Measurements from ENCODE around the gene KCND2. TPM values are rescaled to one million over a fixed set of nuclear protein-coding genes. Genes with fewer than 3 reads are reported as not detected.

KCND2 gene
- total RNA-seq, 2 donors from 2014 or later = 0.11 to 0.12 TPM

DNA sequence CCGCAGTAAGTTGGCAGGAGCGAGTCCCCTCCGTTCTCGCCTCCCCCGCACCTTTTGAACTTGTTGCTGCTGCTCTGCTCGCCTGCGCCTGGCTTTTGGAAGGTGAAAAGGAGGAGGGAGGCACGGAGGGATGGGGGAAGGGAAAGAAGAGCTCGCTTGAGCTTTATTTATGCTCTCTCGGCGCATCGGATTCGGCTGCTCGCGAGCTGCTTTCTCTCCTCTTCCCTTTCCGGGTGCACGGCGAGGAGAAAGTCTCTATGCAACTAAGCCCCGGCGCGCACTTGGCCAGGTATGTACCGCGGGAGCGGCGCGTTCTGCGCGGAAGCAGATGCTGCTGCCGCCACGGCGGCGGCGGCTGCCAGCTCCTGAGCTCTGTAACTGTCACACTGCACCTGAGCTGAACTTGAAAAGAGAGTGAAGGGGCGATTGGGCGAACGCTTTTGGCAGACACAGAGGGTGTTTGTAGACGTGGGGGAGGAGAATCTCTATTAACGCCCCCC is 551 bp downstream of the KCND2 start:
- Histone ChIP-seq H3K9me3 (no peaks in the 10 kb centered on the region), H3K4me3 (peak overlapping the region; percentile 26 to 46), H3K36me3 (no peaks in the 10 kb centered on the region), H3K27ac (no peak overlapping the region), H3K27me3 (no peaks in the 10 kb centered on the region), H3K4me1 (peaks cover 0 to 10% of the 10 kb centered on the region in 2 donors)
- no peak for DNase-seq (ENCODE audit: low spot score)
- TF ChIP-seq, protein P1, sequence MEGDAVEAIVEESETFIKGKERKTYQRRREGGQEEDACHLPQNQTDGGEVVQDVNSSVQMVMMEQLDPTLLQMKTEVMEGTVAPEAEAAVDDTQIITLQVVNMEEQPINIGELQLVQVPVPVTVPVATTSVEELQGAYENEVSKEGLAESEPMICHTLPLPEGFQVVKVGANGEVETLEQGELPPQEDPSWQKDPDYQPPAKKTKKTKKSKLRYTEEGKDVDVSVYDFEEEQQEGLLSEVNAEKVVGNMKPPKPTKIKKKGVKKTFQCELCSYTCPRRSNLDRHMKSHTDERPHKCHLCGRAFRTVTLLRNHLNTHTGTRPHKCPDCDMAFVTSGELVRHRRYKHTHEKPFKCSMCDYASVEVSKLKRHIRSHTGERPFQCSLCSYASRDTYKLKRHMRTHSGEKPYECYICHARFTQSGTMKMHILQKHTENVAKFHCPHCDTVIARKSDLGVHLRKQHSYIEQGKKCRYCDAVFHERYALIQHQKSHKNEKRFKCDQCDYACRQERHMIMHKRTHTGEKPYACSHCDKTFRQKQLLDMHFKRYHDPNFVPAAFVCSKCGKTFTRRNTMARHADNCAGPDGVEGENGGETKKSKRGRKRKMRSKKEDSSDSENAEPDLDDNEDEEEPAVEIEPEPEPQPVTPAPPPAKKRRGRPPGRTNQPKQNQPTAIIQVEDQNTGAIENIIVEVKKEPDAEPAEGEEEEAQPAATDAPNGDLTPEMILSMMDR (IDR thresholded peaks at IDR 0.05) = no peak

DNA sequence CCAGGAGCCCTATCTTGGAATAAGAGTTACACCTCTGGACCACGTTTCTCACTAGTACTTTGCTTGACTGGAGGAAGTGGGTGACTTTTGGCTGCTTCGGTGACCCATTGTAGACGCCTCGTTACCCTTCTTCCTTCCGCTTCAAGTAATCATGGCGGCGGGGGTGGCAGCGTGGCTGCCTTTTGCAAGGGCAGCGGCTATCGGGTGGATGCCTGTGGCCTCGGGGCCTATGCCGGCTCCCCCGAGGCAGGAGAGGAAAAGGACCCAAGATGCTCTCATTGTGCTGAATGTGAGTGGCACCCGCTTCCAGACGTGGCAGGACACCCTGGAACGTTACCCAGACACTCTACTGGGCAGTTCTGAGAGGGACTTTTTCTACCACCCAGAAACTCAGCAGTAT is 1.5 kb downstream of the KCND2 start:
- TF ChIP-seq, protein P1 (IDR thresholded peaks at IDR 0.05) = no peak
- Histone ChIP-seq H3K36me3 (no peaks in the 10 kb centered on the region), H3K27me3 (no peaks in the 10 kb centered on the region), H3K4me3 (no peak overlapping the region), H3K27ac (no peak overlapping the region), H3K9me3 (no peaks in the 10 kb centered on the region), H3K4me1 (peaks cover 0 to 10% of the 10 kb centered on the region in 2 donors)
- DNase-seq (ENCODE audit: low spot score) = no peak

DNA sequence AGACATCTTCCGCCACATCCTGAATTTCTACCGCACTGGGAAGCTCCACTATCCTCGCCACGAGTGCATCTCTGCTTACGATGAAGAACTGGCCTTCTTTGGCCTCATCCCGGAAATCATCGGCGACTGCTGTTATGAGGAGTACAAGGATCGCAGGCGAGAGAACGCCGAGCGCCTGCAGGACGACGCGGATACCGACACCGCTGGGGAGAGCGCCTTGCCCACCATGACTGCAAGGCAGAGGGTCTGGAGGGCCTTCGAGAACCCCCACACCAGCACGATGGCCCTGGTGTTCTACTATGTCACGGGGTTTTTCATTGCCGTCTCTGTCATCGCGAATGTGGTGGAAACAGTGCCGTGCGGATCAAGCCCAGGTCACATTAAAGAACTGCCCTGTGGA is 1.9 kb downstream of the KCND2 start:
- no peak overlapping the region for H3K27ac ChIP-seq
- no peak overlapping the region for H3K4me3 ChIP-seq
- no peaks in the 10 kb centered on the region for H3K27me3 ChIP-seq
- TF ChIP-seq, protein P1 (IDR thresholded peaks at IDR 0.05) = no peak
- no peak for DNase-seq (ENCODE audit: low spot score)
- H3K36me3 ChIP-seq = no peaks in the 10 kb centered on the region
- peaks cover 0 to 10% of the 10 kb centered on the region in 2 donors for H3K4me1 ChIP-seq
- no peaks in the 10 kb centered on the region for H3K9me3 ChIP-seq

DNA sequence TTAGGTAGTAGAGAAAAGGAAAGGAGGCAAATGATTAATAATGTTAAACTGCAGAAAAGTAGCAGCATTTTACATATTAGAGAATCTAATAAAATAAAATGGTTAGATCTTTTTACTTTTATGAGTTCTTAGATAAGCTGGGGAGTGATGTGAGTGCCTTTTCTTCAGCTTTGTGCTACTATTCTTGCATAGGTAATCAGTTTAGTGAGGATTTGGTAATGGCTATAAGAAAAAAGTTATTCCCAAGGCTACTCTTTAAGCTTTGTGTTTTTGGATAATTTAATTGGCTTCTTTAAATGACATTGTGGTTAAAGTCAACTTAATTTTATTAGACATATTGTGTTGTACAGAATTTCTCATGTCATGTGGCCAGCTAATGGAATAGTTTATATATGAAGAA is 3.7 kb downstream of the KCND2 start:
- Histone ChIP-seq H3K27me3 (no peaks in the 10 kb centered on the region), H3K36me3 (no peaks in the 10 kb centered on the region), H3K9me3 (no peaks in the 10 kb centered on the region), H3K4me1 (peaks cover 0 to 10% of the 10 kb centered on the region in 2 donors), H3K4me3 (no peak overlapping the region), H3K27ac (no peak overlapping the region)
- TF ChIP-seq, protein P1 (IDR thresholded peaks at IDR 0.05) = no peak
- DNase-seq (ENCODE audit: low spot score) = no peak

DNA sequence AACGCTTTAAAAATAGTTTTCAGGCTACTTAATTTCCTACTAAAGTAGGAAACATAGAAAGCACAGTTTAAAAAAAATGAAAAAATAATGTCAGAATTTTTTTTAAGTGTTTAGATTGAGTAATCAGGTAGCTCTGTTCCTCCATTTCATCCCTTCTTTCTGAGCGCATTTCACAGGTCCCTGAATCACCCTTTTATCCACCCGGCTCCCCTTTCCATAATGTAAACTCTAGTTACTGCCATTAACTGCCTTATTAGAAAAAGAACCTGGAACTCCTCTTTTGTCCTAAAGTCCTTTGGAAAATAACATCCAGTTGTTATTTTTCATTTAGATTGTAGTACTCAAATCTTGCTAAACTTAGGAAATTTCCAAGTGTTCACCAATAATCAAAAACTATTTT is 5.8 kb downstream of the KCND2 start:
- no peak for DNase-seq (ENCODE audit: low spot score)
- Histone ChIP-seq H3K27me3 (no peaks in the 10 kb centered on the region), H3K36me3 (no peaks in the 10 kb centered on the region), H3K4me3 (no peak overlapping the region), H3K27ac (no peak overlapping the region), H3K9me3 (no peaks in the 10 kb centered on the region), H3K4me1 (no peaks in the 10 kb centered on the region)
- TF ChIP-seq, protein P1 (IDR thresholded peaks at IDR 0.05) = no peak

DNA sequence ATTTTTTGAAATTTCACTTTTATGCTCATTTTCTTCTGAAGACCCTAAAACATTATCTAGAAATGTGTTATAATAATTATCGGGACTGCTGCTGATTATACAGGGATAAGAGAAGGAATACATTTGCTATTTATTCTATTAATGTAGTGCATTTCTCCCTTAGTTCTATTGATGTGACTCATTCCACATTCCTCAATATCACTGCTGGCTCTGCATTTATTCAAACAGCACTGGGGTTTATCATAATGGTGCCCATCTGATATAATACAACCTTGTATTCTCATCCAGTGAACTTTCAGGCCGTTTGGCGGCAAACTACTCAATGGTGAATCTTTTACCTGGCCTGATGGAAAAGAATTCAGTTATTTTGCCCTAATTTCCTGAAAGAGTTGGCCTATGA is 7.8 kb downstream of the KCND2 start:
- Histone ChIP-seq H3K27me3 (no peaks in the 10 kb centered on the region), H3K9me3 (no peaks in the 10 kb centered on the region), H3K4me1 (no peaks in the 10 kb centered on the region), H3K27ac (no peak overlapping the region), H3K36me3 (no peaks in the 10 kb centered on the region), H3K4me3 (no peak overlapping the region)
- TF ChIP-seq, protein P1 (IDR thresholded peaks at IDR 0.05) = no peak
- DNase-seq (ENCODE audit: low spot score) = no peak

All from right atrium auricular region (tissue), 2 donors.